ENCODE results near the gene GRID1. TPM values are rescaled to one million over a fixed set of nuclear protein-coding genes. Genes with fewer than 3 reads are reported as not detected.

The GRID1 gene
- total RNA-seq, 1 experiment from 2014 or later: 5.6 TPM

- ATAC-seq: no peak
- RAD21 ChIA-PET (ENCODE audit: low non-redundant PET in 1 of 2, low total read pairs in 2 of 2, uncharacterized antibody in 2 of 2, unreplicated experiment in 2 of 2): no interaction called here
- no peak overlapping the region for H3K27ac ChIP-seq (ENCODE audit: low read depth, low read length)
Measured at GRCh38 chr10:86415116-86415515, 48.5 kb upstream of the GRID1 start.

More at GRCh38 chr10:86415116-86415515, 48.5 kb upstream of the GRID1 start:
- no peak overlapping the region for H2AFZ ChIP-seq (ENCODE audit: low read depth, low read length, poor library complexity, severe bottlenecking)
- CTCF ChIA-PET: no interaction called here
- no peaks in the 10 kb centered on the region for H3K36me3 ChIP-seq (ENCODE audit: control insufficient read depth in 1 of 2, insufficient read depth in 2 of 2, low read length in 2 of 2)
- H3K4me1 ChIP-seq (ENCODE audit: control insufficient read depth in 1 of 2, insufficient read depth in 2 of 2, low read length in 2 of 2): peaks cover 0 to 6% of the 10 kb centered on the region in 2 experiments; a peak in 2 of 4 replicates
- BruUV-seq (replicated peaks): no TSS peak
- POLR2A ChIA-PET: no interaction called here
- H3K4me3 ChIP-seq (replicated peaks in 1 of 2; ENCODE audit: low read depth in 1 of 2, low read length in 2 of 2): no peak overlapping the region
- H4K20me1 ChIP-seq (ENCODE audit: insufficient read depth): no peaks in the 10 kb centered on the region
- H3K27me3 ChIP-seq (ENCODE audit: insufficient read depth, low read length): no peaks in the 10 kb centered on the region
- TF ChIP-seq SRF (IDR thresholded peaks at IDR 0.05; ENCODE audit: low read depth): no peak
- TF ChIP-seq ZFX (IDR thresholded peaks at IDR 0.05): no peak
- no peak for TF ChIP-seq ZBTB33 (IDR thresholded peaks at IDR 0.05; ENCODE audit: extremely low read depth, insufficient replicate concordance, low read length)
- no peak for TF ChIP-seq ZNF274 (IDR thresholded peaks at IDR 0.05; ENCODE audit: low read depth, low read length)
- TF ChIP-seq CEBPB (IDR thresholded peaks at IDR 0.05; ENCODE audit: low read depth): no peak
- TF ChIP-seq EGR1 (IDR thresholded peaks at IDR 0.05; ENCODE audit: low read depth): no peak
- TF ChIP-seq ATF3 (IDR thresholded peaks at IDR 0.05): no peak
- TF ChIP-seq REST (IDR thresholded peaks at IDR 0.05; ENCODE audit: low read depth): no peak
- TF ChIP-seq YY1 (IDR thresholded peaks at IDR 0.05; ENCODE audit: extremely low read depth, insufficient replicate concordance, low read depth, low read length): no peak
- TF ChIP-seq FOSL1 (IDR thresholded peaks at IDR 0.05; ENCODE audit: low read depth): no peak
- no peak for TF ChIP-seq SP1 (IDR thresholded peaks at IDR 0.05; ENCODE audit: low read depth)
- no peak for TF ChIP-seq POLR2AphosphoS5 (IDR thresholded peaks at IDR 0.05; ENCODE audit: low read depth, low read length)
- TF ChIP-seq POLR2A (IDR thresholded peaks at IDR 0.05; ENCODE audit: borderline replicate concordance, extremely low read depth, insufficient read depth, insufficient read length): no peak
- no peak for TF ChIP-seq EZH2phosphoT487 (IDR thresholded peaks at IDR 0.05; ENCODE audit: borderline replicate concordance)
- no peak for TF ChIP-seq CBX3 (IDR thresholded peaks at IDR 0.05; ENCODE audit: low read depth)
- TF ChIP-seq CTCF (IDR thresholded peaks at IDR 0.05 in 2 of 3, conservative IDR thresholded peaks at IDR 0.05 in 1 of 3; ENCODE audit: borderline replicate concordance in 1 of 3, insufficient read depth in 1 of 3, low read depth in 2 of 3, low read length in 2 of 3): no peak
- TF ChIP-seq JUND (IDR thresholded peaks at IDR 0.05): no peak
- no peak for DNase-seq (ENCODE audit: low read depth, low spot score)
- no peaks in the 10 kb centered on the region for H3K9me2 ChIP-seq (ENCODE audit: insufficient read depth)
- H3K4me2 ChIP-seq (ENCODE audit: low read length): no peak overlapping the region
- peaks cover 0 to 6% of the 10 kb centered on the region in 2 experiments; a peak in 1 of 4 replicates for H3K9me3 ChIP-seq (ENCODE audit: control insufficient read depth in 1 of 2, insufficient read depth in 1 of 2, low read depth in 1 of 2, low read length in 2 of 2)
- no peak overlapping the region for H3K9ac ChIP-seq (ENCODE audit: low read length)
- intact Hi-C loops (cut with micrococcal nuclease): no loop called here
- no peaks in the 10 kb centered on the region for H3K79me2 ChIP-seq (ENCODE audit: insufficient read depth, low read length)

All from HCT116 (cell line).